ENCODE data around the gene CRADD.
"Not testable (repeated sequence)": the region's sequence is repeated elsewhere in the genome, so short reads cannot be mapped to it uniquely, and the experiment has no call there.

The CRADD gene

DNA sequence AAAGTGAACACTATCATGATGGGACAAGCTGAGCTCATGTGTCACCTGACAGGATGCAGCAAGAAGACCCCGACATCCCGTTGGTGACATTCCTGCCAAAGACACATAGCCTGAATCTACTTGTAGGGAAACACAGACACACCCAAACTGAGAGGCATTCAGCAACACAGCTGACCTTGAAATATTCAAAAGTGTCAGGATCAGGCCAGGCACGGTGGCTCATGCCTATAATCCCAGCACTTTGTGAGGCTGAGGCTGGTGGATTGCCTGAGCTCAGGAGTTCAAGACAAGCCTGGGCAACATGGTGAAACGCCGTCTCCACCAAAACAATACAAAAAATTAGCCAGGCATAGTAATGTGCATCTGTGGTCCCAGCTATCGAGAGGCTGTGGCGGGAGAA is 239.2 kb downstream of the CRADD start:
- Histone ChIP-seq H3K9me3 (ENCODE audit: control insufficient read depth, low read length) (no peaks in the 10 kb centered on the region), H3K27me3 (replicated peaks; ENCODE audit: control insufficient read depth, insufficient read depth, low read length, poor library complexity, severe bottlenecking) (no peaks in the 10 kb centered on the region), H3K4me1 (ENCODE audit: control insufficient read depth, insufficient read depth, low read length, poor library complexity, severe bottlenecking) (no peaks in the 10 kb centered on the region), H3K36me3 (ENCODE audit: control insufficient read depth, insufficient read depth, low read length) (no peaks in the 10 kb centered on the region), H3K27ac (ENCODE audit: insufficient read depth, low read length, poor library complexity, severe bottlenecking) (no peak overlapping the region), H3K4me3 (ENCODE audit: insufficient read depth, low read depth, low read length, poor library complexity, severe bottlenecking) (no peak overlapping the region)
- DNase-seq: no peak

DNA sequence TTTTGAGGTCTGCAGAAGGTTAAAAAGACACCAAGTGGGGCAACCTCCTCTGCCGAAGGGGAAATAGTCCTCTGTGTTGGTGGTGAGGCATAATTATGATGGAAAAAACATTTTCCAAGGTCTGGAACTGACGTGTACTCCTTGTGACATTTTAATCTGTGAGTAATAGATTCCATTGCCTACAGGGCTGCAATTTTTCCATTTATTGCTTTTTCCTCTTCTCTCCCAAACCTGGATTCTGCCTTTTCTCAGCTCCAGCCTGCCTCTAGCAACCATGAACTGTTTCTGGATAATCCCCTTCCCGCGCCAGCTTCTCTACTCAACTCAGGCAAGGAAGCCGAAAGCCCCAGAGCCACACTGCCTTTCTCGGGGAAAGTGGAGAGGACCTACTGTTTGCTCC is 241.1 kb downstream of the CRADD start:
- Histone ChIP-seq H3K9me3 (ENCODE audit: control insufficient read depth, low read length) (no peaks in the 10 kb centered on the region), H3K4me1 (ENCODE audit: control insufficient read depth, insufficient read depth, low read length, poor library complexity, severe bottlenecking) (no peaks in the 10 kb centered on the region), H3K27ac (ENCODE audit: insufficient read depth, low read length, poor library complexity, severe bottlenecking) (no peak overlapping the region), H3K27me3 (replicated peaks; ENCODE audit: control insufficient read depth, insufficient read depth, low read length, poor library complexity, severe bottlenecking) (no peaks in the 10 kb centered on the region), H3K4me3 (ENCODE audit: insufficient read depth, low read depth, low read length, poor library complexity, severe bottlenecking) (no peak overlapping the region), H3K36me3 (ENCODE audit: control insufficient read depth, insufficient read depth, low read length) (no peaks in the 10 kb centered on the region)
- DNase-seq: no peak

DNA sequence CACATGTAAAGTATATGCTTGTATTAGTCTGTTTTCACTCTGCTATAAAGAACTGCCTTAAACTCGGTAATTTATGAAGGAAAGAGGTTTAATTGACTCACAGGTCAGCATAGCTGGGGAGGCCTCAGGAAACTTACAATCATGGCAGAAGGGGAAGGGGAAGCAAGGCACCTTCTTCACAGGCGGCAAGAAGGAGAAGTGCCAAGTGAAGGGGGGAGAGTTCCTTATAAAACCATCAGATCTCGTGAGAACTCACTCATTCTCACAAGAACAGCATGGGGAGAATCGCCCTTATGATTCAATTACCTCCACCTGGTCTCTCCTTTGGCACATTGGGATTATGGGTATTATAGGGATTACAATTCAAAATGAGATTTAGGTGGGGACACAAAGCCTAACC is 241.7 kb downstream of the CRADD start:
- H3K36me3 ChIP-seq (ENCODE audit: control insufficient read depth, insufficient read depth, low read length): no peaks in the 10 kb centered on the region
- no peaks in the 10 kb centered on the region for H3K9me3 ChIP-seq (ENCODE audit: control insufficient read depth, low read length)
- no peaks in the 10 kb centered on the region for H3K4me1 ChIP-seq (ENCODE audit: control insufficient read depth, insufficient read depth, low read length, poor library complexity, severe bottlenecking)
- no peak for DNase-seq
- no peak overlapping the region for H3K27ac ChIP-seq (ENCODE audit: insufficient read depth, low read length, poor library complexity, severe bottlenecking)
- no peak overlapping the region for H3K4me3 ChIP-seq (ENCODE audit: insufficient read depth, low read depth, low read length, poor library complexity, severe bottlenecking)
- H3K27me3 ChIP-seq (replicated peaks; ENCODE audit: control insufficient read depth, insufficient read depth, low read length, poor library complexity, severe bottlenecking): no peaks in the 10 kb centered on the region

DNA sequence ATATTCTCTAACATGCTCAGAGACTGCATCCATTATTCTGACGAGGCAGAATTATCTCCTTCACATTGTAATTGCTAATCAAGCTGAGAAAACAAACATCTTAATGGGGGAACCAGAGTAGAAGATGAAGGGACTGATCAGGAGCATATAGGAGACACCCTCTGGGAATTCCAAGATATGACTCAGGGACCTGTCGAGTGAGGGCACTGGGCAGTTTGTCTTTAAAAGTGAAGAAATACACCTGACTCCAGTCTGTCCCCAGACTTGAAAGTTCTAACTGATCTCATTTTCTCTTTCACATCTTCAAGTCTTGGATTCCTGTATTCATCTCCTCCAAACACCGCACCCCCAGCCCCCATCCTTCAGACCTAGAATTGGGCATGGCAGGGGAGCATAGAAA is 244.3 kb downstream of the CRADD start:
- Histone ChIP-seq H3K4me1 (ENCODE audit: control insufficient read depth, insufficient read depth, low read length, poor library complexity, severe bottlenecking) (no peaks in the 10 kb centered on the region), H3K9me3 (ENCODE audit: control insufficient read depth, low read length) (no peaks in the 10 kb centered on the region), H3K27me3 (replicated peaks; ENCODE audit: control insufficient read depth, insufficient read depth, low read length, poor library complexity, severe bottlenecking) (no peaks in the 10 kb centered on the region), H3K36me3 (ENCODE audit: control insufficient read depth, insufficient read depth, low read length) (no peaks in the 10 kb centered on the region), H3K4me3 (ENCODE audit: insufficient read depth, low read depth, low read length, poor library complexity, severe bottlenecking) (no peak overlapping the region), H3K27ac (ENCODE audit: insufficient read depth, low read length, poor library complexity, severe bottlenecking) (no peak overlapping the region)
- no peak for DNase-seq

DNA sequence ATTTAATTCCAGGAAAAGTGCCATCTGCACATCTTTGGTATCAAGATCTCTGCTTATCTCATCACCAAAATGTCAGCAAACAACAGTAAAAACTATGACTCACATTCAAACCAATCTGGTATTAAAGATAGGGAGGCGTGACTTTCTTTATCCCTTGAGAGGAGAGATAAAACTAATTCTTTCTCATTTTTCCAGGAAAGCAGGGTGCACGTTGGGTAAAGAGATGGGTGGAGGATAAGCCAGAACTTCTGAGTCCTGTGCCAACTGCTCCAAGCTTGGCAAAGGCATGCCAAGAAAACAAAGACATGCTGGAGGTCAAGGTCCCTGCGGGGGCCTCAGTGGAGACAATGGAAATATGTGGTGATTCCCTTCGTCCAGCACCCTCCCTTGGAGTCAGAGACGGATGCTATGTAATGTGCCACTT is 245.4 kb downstream of the CRADD start:
- no peaks in the 10 kb centered on the region for H3K27me3 ChIP-seq (replicated peaks; ENCODE audit: control insufficient read depth, insufficient read depth, low read length, poor library complexity, severe bottlenecking)
- H3K36me3 ChIP-seq (ENCODE audit: control insufficient read depth, insufficient read depth, low read length): no peaks in the 10 kb centered on the region
- H3K4me1 ChIP-seq (ENCODE audit: control insufficient read depth, insufficient read depth, low read length, poor library complexity, severe bottlenecking): no peaks in the 10 kb centered on the region
- no peak overlapping the region for H3K4me3 ChIP-seq (ENCODE audit: insufficient read depth, low read depth, low read length, poor library complexity, severe bottlenecking)
- H3K27ac ChIP-seq (ENCODE audit: insufficient read depth, low read length, poor library complexity, severe bottlenecking): no peak overlapping the region
- DNase-seq: no peak
- no peaks in the 10 kb centered on the region for H3K9me3 ChIP-seq (ENCODE audit: control insufficient read depth, low read length)

DNA sequence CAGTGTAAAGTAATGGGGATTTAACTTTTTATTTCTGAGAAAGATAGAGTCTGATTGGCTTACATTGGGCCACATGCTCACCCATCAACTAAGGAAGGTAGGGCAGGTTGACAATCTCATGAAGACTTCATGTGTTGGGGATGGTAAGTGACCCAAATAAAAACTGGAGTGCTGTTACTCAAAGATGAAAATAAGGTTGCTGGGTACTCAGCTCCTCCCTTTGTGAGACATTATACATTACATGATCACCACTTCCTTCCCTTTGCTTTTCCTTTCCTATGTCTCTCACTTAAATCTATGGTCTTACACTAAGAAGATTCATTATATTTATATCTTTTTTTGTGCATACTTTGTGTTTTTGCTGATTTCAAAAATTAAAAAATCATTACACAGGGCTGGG is 247.2 kb downstream of the CRADD start:
- DNase-seq: no peak
- H3K27me3 ChIP-seq (replicated peaks; ENCODE audit: control insufficient read depth, insufficient read depth, low read length, poor library complexity, severe bottlenecking): no peaks in the 10 kb centered on the region

DNA sequence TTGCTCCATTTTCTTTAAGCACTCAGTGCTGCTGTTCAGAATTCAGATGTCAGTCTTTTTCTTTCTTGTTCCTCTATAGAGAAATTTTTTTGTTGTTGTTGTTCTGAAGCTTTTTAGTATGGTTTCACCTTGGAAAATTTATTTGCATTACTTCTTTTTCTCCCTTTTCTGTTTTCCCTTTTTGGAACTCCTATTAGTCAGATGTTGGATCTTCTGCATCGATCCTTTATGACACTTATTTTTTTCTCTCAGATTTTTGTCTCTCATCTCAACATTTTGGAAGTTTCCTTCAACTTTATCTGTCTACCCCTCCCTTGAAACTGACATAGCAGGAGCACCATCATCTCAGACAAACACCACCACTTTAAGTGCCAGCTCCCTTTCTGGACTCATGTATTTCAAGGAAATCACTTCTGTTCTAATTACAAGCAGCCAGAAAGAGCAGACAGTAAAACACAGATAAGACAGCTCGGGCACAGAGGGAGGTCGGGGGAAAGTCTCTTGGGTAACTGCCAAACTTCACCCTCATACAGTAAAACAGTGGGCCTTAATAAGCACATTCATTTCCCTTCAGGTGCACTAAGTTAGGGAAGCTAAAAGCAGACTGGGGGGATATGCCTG is 248.5 kb downstream of the CRADD start:
- no peaks in the 10 kb centered on the region for H3K27me3 ChIP-seq (replicated peaks; ENCODE audit: control insufficient read depth, insufficient read depth, low read length, poor library complexity, severe bottlenecking)
- H3K9me3 ChIP-seq (ENCODE audit: control insufficient read depth, low read length): no peaks in the 10 kb centered on the region
- no peak overlapping the region for H3K27ac ChIP-seq (ENCODE audit: insufficient read depth, low read length, poor library complexity, severe bottlenecking)
- no peak for DNase-seq
- no peak overlapping the region for H3K4me3 ChIP-seq (ENCODE audit: insufficient read depth, low read depth, low read length, poor library complexity, severe bottlenecking)
- H3K36me3 ChIP-seq (ENCODE audit: control insufficient read depth, insufficient read depth, low read length): no peaks in the 10 kb centered on the region
- no peaks in the 10 kb centered on the region for H3K4me1 ChIP-seq (ENCODE audit: control insufficient read depth, insufficient read depth, low read length, poor library complexity, severe bottlenecking)

More for the DNA sequence above, 247.2 kb downstream of the CRADD start:
- Histone ChIP-seq H3K4me3 (ENCODE audit: insufficient read depth, low read depth, low read length, poor library complexity, severe bottlenecking) (no peak overlapping the region), H3K9me3 (ENCODE audit: control insufficient read depth, low read length) (no peaks in the 10 kb centered on the region), H3K27ac (ENCODE audit: insufficient read depth, low read length, poor library complexity, severe bottlenecking) (no peak overlapping the region), H3K4me1 (ENCODE audit: control insufficient read depth, insufficient read depth, low read length, poor library complexity, severe bottlenecking) (no peaks in the 10 kb centered on the region), H3K36me3 (ENCODE audit: control insufficient read depth, insufficient read depth, low read length) (no peaks in the 10 kb centered on the region)

DNA sequence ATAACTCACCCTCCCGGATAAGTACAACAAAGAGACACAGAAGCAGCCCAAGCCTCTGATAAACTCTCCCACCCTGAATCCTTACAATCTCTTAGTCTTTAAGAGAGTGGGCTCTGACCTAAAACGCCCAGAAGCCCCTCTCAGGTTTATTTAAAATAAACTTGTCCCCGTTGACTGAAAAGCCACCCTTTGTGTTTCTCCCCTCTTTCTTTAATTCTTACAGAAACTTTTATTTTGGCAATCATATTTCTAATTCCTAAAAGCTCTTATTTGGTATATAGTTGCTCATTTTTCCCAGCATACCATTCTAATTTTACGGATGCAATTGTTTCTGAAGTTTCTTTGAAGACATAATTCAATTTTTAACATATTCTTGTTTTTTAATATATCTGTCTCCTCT is 249.1 kb downstream of the CRADD start:
- no peak overlapping the region for H3K27ac ChIP-seq (ENCODE audit: insufficient read depth, low read length, poor library complexity, severe bottlenecking)
- H3K27me3 ChIP-seq (replicated peaks; ENCODE audit: control insufficient read depth, insufficient read depth, low read length, poor library complexity, severe bottlenecking): no peaks in the 10 kb centered on the region
- no peak for DNase-seq
- no peaks in the 10 kb centered on the region for H3K36me3 ChIP-seq (ENCODE audit: control insufficient read depth, insufficient read depth, low read length)
- H3K4me3 ChIP-seq (ENCODE audit: insufficient read depth, low read depth, low read length, poor library complexity, severe bottlenecking): no peak overlapping the region
- H3K9me3 ChIP-seq (ENCODE audit: control insufficient read depth, low read length): no peaks in the 10 kb centered on the region
- no peaks in the 10 kb centered on the region for H3K4me1 ChIP-seq (ENCODE audit: control insufficient read depth, insufficient read depth, low read length, poor library complexity, severe bottlenecking)

DNA sequence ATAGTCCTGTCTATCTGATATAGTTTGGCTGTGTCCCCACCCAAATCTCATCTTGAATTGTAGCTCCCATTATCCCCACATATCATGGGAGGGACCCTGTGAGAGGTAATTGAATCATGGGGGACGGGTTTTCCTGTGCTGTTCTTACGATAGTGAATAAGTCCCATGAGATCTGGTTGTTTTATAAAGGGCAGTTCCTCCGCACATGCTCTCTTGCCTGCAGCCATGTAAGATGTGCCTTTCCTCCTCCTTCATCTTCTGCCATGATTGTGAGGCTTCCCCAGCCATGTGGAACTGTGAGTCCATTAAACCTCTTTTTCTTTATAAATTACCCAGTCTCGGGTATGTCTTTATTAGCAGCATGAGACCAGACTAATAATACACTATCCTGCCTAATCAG is 251.9 kb downstream of the CRADD start:
- H3K27me3 ChIP-seq (replicated peaks; ENCODE audit: control insufficient read depth, insufficient read depth, low read length, poor library complexity, severe bottlenecking); H3K27ac ChIP-seq (ENCODE audit: insufficient read depth, low read length, poor library complexity, severe bottlenecking); H3K4me1 ChIP-seq (ENCODE audit: control insufficient read depth, insufficient read depth, low read length, poor library complexity, severe bottlenecking); H3K9me3 ChIP-seq (ENCODE audit: control insufficient read depth, low read length); H3K4me3 ChIP-seq (ENCODE audit: insufficient read depth, low read depth, low read length, poor library complexity, severe bottlenecking); H3K36me3 ChIP-seq (ENCODE audit: control insufficient read depth, insufficient read depth, low read length); DNase-seq: not testable (repeated sequence)

DNA sequence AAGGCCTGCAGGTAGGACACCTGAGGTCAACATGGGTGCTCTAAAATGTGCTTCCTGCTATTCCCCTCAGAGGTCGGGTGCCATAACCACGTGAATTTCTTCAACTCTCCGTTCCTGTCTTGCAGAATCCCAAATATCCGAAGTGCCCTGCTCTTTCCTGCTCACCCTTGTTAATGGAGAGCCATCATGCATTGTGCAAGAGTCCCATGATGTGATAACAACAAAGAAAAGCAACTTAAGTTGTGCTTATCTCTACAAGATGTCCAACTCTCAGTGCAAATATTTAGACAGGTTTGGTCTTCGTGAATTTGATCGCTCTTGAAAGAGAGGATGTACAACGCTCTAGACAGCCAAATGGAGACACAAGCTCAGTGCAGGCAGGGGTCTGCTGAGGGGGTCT is 260.6 kb downstream of the CRADD start:
- Histone ChIP-seq H3K27ac (ENCODE audit: insufficient read depth, low read length, poor library complexity, severe bottlenecking) (no peak overlapping the region), H3K4me1 (ENCODE audit: control insufficient read depth, insufficient read depth, low read length, poor library complexity, severe bottlenecking) (no peaks in the 10 kb centered on the region), H3K36me3 (ENCODE audit: control insufficient read depth, insufficient read depth, low read length) (no peaks in the 10 kb centered on the region), H3K4me3 (ENCODE audit: insufficient read depth, low read depth, low read length, poor library complexity, severe bottlenecking) (no peak overlapping the region), H3K27me3 (replicated peaks; ENCODE audit: control insufficient read depth, insufficient read depth, low read length, poor library complexity, severe bottlenecking) (no peaks in the 10 kb centered on the region), H3K9me3 (ENCODE audit: control insufficient read depth, low read length) (no peaks in the 10 kb centered on the region)
- no peak for DNase-seq
